ENCODE measurements around the gene RFTN1.

GRCh38 chr3:16295298-16295890, 218.1 kb downstream of the RFTN1 start:
- TF ChIP-seq EZH2phosphoT487 (IDR thresholded peaks at IDR 0.05; ENCODE audit: borderline replicate concordance, low read depth, low read length), result no peak
- TF ChIP-seq, protein P1, sequence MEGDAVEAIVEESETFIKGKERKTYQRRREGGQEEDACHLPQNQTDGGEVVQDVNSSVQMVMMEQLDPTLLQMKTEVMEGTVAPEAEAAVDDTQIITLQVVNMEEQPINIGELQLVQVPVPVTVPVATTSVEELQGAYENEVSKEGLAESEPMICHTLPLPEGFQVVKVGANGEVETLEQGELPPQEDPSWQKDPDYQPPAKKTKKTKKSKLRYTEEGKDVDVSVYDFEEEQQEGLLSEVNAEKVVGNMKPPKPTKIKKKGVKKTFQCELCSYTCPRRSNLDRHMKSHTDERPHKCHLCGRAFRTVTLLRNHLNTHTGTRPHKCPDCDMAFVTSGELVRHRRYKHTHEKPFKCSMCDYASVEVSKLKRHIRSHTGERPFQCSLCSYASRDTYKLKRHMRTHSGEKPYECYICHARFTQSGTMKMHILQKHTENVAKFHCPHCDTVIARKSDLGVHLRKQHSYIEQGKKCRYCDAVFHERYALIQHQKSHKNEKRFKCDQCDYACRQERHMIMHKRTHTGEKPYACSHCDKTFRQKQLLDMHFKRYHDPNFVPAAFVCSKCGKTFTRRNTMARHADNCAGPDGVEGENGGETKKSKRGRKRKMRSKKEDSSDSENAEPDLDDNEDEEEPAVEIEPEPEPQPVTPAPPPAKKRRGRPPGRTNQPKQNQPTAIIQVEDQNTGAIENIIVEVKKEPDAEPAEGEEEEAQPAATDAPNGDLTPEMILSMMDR (conservative IDR thresholded peaks at IDR 0.05; ENCODE audit: low read length), result no peak

Data from OCI-LY7 (cell line).